ENCODE results near the gene GALNT18. TPM values are rescaled to one million over a fixed set of nuclear protein-coding genes. Genes with fewer than 3 reads are reported as not detected.

GALNT18 gene
- polyA plus RNA-seq, 1 donor (not counting 4 experiments of a cell fraction or from before 2014, with no cell fraction given) = 27.2 TPM

DNA sequence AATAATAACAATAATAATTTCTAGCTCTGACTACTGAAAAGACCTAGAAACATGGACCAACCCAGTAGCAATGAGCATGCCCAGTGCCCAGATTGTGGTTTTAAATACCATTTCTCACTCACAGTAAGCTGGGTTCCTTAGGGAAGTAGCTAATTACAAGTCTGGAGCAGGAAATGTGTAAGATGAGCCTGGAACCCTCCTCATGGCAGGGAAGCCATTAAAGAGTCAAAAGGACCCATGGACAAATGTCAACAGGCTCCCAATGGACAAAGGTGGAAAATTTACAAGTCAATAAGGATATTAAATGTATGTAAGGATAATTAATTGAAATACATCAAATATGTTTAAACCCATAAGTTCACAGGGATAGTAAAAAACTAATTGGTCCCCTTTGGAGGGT is 258.1 kb downstream of the GALNT18 start:
- dilution Hi-C loops (cut with MboI; ENCODE audit: extremely low pct_ligation_motif_present, low sequenced_read_pairs) = no loop called here
- Histone ChIP-seq H3K9me3 (ENCODE audit: control insufficient read depth, low read depth, low read length) (no peaks in the 10 kb centered on the region), H3K36me3 (ENCODE audit: control insufficient read depth in 2 of 2, extremely low read depth in 1 of 2, insufficient read depth in 2 of 2, low read length in 2 of 2) (peaks cover 2 to 4% of the 10 kb centered on the region in 2 experiments), H3K27me3 (ENCODE audit: control insufficient read depth, extremely low read depth, insufficient read depth, low read length) (no peaks in the 10 kb centered on the region), H4K20me1 (ENCODE audit: control insufficient read depth, extremely low read depth, insufficient read depth, low read length) (no peaks in the 10 kb centered on the region), H3K79me2 (ENCODE audit: control insufficient read depth, insufficient read depth, low read length) (no peaks in the 10 kb centered on the region), H3K27ac (ENCODE audit: control insufficient read depth, insufficient read depth, low read length) (no peak overlapping the region), H3K4me3 (ENCODE audit: control insufficient read depth in 2 of 3, extremely low read depth in 1 of 3, insufficient read depth in 2 of 3, low read depth in 1 of 3, low read length in 3 of 3) (no peak overlapping the region), H3K9ac (ENCODE audit: control insufficient read depth, extremely low read depth, insufficient read depth, low read length) (no peak overlapping the region), H3K4me1 (ENCODE audit: control insufficient read depth, extremely low read depth, insufficient read depth, low read length) (no peaks in the 10 kb centered on the region), H3K9me1 (ENCODE audit: control insufficient read depth, extremely low read depth, insufficient read depth, low read length) (no peaks in the 10 kb centered on the region), H2AFZ (ENCODE audit: control insufficient read depth, low read length) (no peak overlapping the region), H3K4me2 (ENCODE audit: control insufficient read depth, extremely low read depth, insufficient read depth, low read depth, low read length) (no peak overlapping the region)
- TF ChIP-seq EZH2 (IDR thresholded peaks at IDR 0.05; ENCODE audit: low read length) = no peak
- TF ChIP-seq, protein P1, sequence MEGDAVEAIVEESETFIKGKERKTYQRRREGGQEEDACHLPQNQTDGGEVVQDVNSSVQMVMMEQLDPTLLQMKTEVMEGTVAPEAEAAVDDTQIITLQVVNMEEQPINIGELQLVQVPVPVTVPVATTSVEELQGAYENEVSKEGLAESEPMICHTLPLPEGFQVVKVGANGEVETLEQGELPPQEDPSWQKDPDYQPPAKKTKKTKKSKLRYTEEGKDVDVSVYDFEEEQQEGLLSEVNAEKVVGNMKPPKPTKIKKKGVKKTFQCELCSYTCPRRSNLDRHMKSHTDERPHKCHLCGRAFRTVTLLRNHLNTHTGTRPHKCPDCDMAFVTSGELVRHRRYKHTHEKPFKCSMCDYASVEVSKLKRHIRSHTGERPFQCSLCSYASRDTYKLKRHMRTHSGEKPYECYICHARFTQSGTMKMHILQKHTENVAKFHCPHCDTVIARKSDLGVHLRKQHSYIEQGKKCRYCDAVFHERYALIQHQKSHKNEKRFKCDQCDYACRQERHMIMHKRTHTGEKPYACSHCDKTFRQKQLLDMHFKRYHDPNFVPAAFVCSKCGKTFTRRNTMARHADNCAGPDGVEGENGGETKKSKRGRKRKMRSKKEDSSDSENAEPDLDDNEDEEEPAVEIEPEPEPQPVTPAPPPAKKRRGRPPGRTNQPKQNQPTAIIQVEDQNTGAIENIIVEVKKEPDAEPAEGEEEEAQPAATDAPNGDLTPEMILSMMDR (optimal IDR thresholded peaks at IDR 0.05 in 1 of 3, IDR thresholded peaks at IDR 0.05 in 1 of 3, conservative IDR thresholded peaks at IDR 0.05 in 1 of 3; ENCODE audit: extremely low read depth in 1 of 3, insufficient read depth in 2 of 3, low read length in 3 of 3) = no peak
- no peak for FAIRE-seq
- DNase-seq (ENCODE audit: low read depth, low spot score) = no peak

DNA sequence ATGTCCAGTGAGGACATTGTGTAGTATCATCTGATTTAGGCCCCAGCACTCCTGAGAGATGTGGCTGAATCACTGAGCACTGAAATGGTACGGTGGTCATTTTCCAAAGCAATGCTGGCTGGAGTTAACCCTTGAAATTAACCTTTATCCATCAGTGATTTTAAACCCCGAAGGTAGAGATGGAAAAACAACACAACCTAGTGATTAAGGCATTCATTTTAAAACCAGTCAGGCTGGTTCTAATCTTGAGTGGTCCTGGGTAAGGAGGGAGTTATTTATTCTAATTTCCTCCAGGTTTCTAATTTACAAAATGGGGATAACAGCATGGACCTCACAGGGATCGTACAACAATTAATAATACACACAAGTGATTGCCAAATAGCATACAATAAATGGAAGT is 262.2 kb downstream of the GALNT18 start:
- peaks cover 2 to 4% of the 10 kb centered on the region in 2 experiments for H3K36me3 ChIP-seq (ENCODE audit: control insufficient read depth in 2 of 2, extremely low read depth in 1 of 2, insufficient read depth in 2 of 2, low read length in 2 of 2)
- FAIRE-seq (no peak), DNase-seq (ENCODE audit: low read depth, low spot score) (no peak)
- no peak overlapping the region for H3K9ac ChIP-seq (ENCODE audit: control insufficient read depth, extremely low read depth, insufficient read depth, low read length)
- H3K27me3 ChIP-seq (ENCODE audit: control insufficient read depth, extremely low read depth, insufficient read depth, low read length) = no peaks in the 10 kb centered on the region
- no peaks in the 10 kb centered on the region for H3K9me1 ChIP-seq (ENCODE audit: control insufficient read depth, extremely low read depth, insufficient read depth, low read length)
- no peak overlapping the region for H3K27ac ChIP-seq (ENCODE audit: control insufficient read depth, insufficient read depth, low read length)
- H4K20me1 ChIP-seq (ENCODE audit: control insufficient read depth, extremely low read depth, insufficient read depth, low read length) = no peaks in the 10 kb centered on the region
- no peak for TF ChIP-seq EZH2 (IDR thresholded peaks at IDR 0.05; ENCODE audit: low read length)
- TF ChIP-seq, protein P1 (optimal IDR thresholded peaks at IDR 0.05 in 1 of 3, IDR thresholded peaks at IDR 0.05 in 1 of 3, conservative IDR thresholded peaks at IDR 0.05 in 1 of 3; ENCODE audit: extremely low read depth in 1 of 3, insufficient read depth in 2 of 3, low read length in 3 of 3) = no peak
- H3K4me3 ChIP-seq (ENCODE audit: control insufficient read depth in 2 of 3, extremely low read depth in 1 of 3, insufficient read depth in 2 of 3, low read depth in 1 of 3, low read length in 3 of 3) = no peak overlapping the region
- H3K9me3 ChIP-seq (ENCODE audit: control insufficient read depth, low read depth, low read length) = no peaks in the 10 kb centered on the region
- no peaks in the 10 kb centered on the region for H3K4me1 ChIP-seq (ENCODE audit: control insufficient read depth, extremely low read depth, insufficient read depth, low read length)
- H3K79me2 ChIP-seq (ENCODE audit: control insufficient read depth, insufficient read depth, low read length) = no peaks in the 10 kb centered on the region
- H3K4me2 ChIP-seq (ENCODE audit: control insufficient read depth, extremely low read depth, insufficient read depth, low read depth, low read length) = no peak overlapping the region
- no peak overlapping the region for H2AFZ ChIP-seq (ENCODE audit: control insufficient read depth, low read length)
- dilution Hi-C loops (cut with MboI; ENCODE audit: extremely low pct_ligation_motif_present, low sequenced_read_pairs) = no loop called here

Measured in keratinocyte (primary cell).